Measurements from ENCODE around the gene PDAP1. TPM values are rescaled to one million over a fixed set of nuclear protein-coding genes. Genes with fewer than 3 reads are reported as not detected.

The PDAP1 gene
- total and polyA plus RNA-seq, 2 of the 8 experiments (the other 6 are each of a cell fraction or from before 2014, with no cell fraction given): 26.6 to 169 TPM

DNA sequence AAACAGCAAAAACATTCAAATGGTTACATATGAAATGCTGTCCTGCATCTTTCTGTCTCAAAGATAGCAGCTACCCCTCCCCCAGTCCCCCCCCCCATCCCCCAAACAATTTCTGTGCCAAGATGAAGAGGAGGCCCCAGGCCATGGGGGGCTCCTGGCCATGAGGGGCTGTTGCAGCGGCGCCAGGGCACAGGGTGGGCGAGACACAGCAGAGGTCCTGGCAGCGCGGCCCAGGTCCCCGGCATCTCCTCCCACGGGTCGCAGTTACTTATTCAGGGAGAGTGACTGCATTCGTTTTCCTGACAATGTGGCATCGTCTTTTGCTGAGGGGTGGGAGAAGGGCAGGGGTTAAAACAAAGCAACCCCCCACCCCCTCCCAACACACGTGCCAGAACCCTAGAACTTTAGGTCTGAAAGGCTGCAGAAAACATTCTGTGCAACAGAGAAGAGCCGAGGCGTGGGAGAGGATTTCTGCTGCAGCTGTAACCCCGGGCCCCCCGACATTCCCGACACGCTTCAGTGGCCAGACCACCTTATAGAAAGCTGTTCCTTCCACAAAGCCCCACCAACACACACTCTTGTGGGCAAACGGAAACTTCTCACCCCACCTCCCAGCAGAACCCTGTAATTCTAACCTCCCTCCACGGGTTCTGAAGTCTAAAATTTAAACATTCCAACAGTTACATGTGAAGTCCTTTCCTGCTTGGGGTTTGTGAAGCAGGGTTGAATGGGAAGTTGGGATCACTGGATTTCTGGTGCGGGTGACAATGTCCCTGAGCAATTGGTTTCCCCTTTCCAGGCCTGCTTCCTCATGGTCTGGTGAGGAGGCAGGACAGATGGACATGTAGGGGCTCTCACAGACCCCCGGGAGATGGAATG lies 11.7 kb downstream of the PDAP1 start (continued):
- TF ChIP-seq RBBP5 (IDR thresholded peaks at IDR 0.05; ENCODE audit: borderline replicate concordance, low read depth, low read length) (no peak), CTBP2 (IDR thresholded peaks at IDR 0.05; ENCODE audit: borderline replicate concordance, insufficient read depth, insufficient read length, low read length) (no peak), SIN3A (conservative IDR thresholded peaks at IDR 0.05 in 1 of 2, IDR thresholded peaks at IDR 0.05 in 1 of 2; ENCODE audit: low read depth in 1 of 2, low read length in 2 of 2) (no peak), SIX5 (IDR thresholded peaks at IDR 0.05; ENCODE audit: low read depth, low read length) (no peak), SP2 (IDR thresholded peaks at IDR 0.05; ENCODE audit: low read length) (no peak), EGR1 (IDR thresholded peaks at IDR 0.05; ENCODE audit: borderline replicate concordance, low read depth, low read length) (no peak), CEBPB (IDR thresholded peaks at IDR 0.05; ENCODE audit: low read depth, low read length) (no peak), ASH2L (IDR thresholded peaks at IDR 0.05; ENCODE audit: low read length) (no peak), POLR2AphosphoS5 (IDR thresholded peaks at IDR 0.05; ENCODE audit: low read depth, low read length) (no peak), TAF7 (optimal IDR thresholded peaks at IDR 0.05; ENCODE audit: borderline replicate concordance, low read depth, low read length) (no peak)
